NCI-H2196 (cell line): ENCODE results near the gene LAMC2.

Source experiments
- DNase-seq: peaks from one replicate; lab custom pipeline; 2025; ENCODE audit not compliant: unreplicated experiment; lab: John Stamatoyannopoulos, UW

The LAMC2 gene

DNA sequence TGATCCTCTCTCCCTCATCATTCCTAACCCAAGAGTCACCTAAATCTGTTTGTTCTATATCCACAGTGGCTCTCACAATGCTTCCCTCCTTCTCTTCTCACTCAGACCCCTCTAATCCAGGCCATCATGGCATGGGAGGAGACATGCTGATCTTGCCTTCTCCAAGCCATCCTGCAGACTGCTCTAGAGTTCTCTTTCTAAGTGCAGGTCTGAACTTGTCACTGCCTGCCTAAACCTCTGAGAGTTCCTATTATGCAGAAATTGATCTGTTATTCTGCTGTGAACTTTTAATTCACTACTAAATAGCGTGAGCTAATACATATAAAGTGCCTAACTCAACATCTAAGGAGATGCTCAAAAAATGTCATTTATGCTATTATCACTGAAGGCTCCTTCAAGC lies 26.8 kb downstream of the LAMC2 start:
- no peak for DNase-seq

DNA sequence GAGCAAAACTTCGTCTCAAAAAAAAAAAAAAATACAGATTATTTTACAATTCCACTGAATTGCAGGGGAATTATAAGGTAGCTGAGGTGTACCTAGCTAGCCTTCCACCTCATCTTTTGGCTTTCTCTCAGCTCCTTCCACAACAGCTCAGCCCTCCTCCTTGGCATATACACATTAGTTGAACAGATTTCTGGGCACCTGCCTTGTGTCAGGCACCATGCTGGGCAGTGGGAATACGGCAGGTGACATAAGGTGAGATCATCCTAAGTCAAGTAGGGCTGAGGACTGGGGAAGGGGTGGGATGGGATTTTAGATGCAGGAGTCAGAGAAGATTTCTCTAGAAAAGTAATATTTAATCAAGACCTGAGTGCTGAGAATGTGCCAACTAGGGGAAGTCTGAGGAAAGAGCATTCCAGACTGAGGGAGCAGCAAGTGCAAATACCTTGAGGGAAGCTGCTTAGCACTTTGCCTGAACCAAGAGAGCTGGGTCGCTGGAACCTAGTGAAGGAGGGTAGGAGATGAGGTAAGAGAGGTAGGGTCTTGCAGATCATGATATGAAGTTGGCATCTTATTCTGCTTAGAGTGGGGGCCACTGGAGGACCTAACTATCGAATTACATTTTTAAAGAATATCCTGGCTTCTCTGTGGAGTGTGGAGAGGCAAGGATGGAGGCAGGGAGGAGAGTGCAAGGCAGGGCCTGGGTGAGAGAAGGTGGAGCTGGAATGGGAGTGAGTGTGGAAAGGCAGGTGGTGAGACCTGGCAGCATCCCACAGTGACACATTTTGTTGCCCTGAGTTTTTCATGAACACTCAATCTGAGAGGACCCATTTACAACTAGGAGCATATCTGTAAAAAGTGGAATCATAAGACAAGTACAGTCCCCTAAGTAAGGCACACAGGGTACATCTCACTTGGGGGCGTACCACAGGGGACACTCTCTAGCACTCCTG lies 28.2 kb downstream of the LAMC2 start:
- no peak for DNase-seq

- DNase-seq, result no peak
These were observed 29.1 kb downstream of the LAMC2 start for GRCh38 chr1:183215076-183215720.

DNA sequence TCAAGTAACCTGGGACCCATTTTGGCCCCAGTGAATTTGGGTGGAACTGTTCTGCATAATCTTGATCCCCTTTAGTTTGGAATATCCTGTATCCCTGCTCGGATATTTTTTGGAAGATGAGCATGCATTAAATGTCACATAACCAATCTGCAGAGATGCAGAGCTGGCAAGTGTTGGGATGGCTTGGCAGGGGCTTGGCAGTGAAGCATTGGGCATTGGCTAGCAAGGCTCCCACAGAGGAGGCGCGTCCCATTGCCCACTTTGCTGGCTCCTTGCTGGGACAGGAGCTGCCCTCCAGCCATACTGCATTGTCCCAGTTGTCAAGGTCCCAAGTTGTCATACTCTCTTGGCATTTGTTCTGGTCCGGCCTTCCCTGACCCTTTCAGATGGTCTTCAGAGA lies 29.9 kb downstream of the LAMC2 start:
- DNase-seq, result no peak

- no peak for DNase-seq
These were observed 32.1 kb downstream of the LAMC2 start for GRCh38 chr1:183218027-183218618.

- DNase-seq, result no peak
These were observed 33.0 kb downstream of the LAMC2 start for GRCh38 chr1:183218971-183219615.

- DNase-seq, result no peak
These were observed 33.5 kb downstream of the LAMC2 start for GRCh38 chr1:183219616-183220009.

DNA sequence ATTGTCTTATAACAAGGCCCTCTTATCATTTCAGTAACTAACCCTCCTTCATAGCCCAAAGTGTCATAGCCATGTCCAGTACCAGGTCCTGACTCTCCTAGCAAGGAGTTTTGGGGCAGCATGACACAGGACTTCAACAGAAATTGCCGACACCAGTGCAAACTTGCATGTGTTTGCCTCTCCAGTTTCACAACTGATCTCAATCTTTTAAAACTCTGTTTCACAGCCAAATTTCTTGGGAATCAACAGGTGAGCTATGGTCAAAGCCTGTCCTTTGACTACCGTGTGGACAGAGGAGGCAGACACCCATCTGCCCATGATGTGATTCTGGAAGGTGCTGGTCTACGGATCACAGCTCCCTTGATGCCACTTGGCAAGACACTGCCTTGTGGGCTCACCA lies 36.8 kb downstream of the LAMC2 start:
- DNase-seq, result no peak

- DNase-seq, result no peak
These were observed 37.4 kb downstream of the LAMC2 start for GRCh38 chr1:183223467-183223866.

GRCh38 chr1:183226361-183226760 lies 40.3 kb downstream of the LAMC2 start:
- DNase-seq, result no peak

- DNase-seq, result no peak
These were observed 40.9 kb downstream of the LAMC2 start for GRCh38 chr1:183226963-183227362.

DNA sequence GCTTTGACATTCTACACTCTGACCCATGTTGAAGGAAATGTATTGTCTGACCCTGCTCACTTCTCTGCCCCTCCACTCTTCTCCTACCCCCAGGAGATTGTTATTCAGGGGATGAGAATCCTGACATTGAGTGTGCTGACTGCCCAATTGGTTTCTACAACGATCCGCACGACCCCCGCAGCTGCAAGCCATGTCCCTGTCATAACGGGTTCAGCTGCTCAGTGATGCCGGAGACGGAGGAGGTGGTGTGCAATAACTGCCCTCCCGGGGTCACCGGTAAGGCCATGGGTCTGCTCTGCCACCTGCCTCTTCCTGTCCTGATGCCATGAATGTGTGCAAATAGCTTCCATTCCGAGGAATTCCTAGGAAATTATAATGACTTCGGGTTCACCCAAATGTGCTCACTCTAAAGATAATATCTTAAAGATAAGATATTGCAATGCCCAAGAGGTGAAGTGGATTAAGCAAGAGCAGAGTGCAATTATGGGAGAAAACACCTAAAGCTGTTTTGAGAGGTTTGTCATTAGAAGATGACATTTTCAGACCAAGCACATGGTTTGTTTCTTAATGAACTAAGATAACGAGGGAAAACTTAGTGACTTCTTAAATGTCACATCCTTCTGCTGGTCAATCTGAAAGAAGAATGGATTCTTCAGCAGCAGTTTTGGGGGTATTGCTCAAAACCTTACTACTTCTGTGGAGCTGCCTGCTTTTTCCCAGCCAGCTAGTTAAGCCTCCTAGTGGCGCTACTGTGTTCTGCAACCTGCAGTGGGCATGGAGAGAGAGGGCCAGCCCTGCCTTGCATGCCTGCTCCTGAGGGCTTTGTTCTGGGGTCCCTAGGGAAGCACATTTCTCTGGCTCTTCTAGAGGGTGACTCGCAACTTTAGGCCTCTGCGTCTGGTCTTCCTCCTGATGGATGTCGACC lies 41.6 kb downstream of the LAMC2 start:
- peak; percentile 35 for DNase-seq

GRCh38 chr1:183228347-183229220 lies 42.5 kb downstream of the LAMC2 start:
- DNase-seq, result no peak

GRCh38 chr1:183230413-183230812 lies 44.3 kb downstream of the LAMC2 start:
- no peak for DNase-seq

DNA sequence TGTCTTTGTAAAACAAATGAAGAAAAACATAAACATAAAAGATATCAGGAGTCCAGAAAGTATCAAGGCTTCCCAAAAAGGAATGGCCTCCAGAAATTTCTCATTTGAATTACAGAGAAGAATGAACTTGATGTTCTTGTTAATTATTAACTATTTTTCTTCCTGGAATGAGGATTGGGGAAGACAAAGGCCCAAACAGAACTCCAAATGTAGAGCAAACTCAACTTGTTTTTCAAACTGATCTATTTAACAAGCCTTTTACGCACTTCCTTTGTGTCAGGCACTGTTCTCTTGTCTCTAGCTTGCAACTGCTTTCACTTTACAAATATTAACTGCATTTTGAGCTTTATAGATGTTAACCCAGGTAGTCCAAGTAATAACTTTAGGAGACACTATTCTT lies 45.5 kb downstream of the LAMC2 start:
- no peak for DNase-seq

GRCh38 chr1:183233113-183233512 lies 47.0 kb downstream of the LAMC2 start:
- DNase-seq, result no peak

DNA sequence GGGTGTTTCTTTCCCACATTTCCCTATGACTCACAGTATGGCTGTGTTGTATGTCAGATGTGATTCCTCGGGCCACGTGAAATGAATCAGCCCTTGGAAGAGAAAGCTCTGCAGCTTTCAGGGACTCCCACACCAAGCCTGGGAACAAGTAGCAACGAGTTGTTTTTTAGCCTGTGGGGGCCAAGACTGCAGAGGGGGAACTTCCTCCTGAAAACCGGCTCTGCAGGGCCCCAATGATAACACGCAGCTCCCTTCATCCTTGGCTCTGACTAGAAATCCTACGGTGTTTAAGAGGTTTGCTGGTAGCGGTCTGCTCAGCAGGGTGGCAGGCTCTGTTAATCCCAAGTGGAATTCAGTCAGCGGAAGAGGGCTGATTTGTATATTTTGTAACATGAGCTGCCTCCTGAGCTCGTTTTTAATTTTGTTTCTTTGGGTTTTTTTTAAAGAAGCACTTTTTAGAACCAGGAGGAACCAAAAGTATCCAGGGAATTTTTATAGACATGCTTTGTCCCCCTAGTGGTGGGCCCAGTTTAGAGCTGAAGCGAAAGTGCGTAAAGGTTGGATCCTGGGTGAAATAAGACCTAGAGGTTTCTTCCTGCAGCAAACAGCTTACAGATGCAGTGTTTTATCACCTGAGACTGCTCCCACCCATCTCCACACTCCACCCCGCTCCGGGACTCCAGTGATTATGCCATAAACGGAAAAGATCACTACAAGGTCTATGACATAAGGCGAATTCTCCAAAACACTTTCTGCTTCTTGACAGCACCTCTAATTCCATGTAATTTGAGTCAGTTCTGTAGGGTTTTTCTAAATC lies 48.8 kb downstream of the LAMC2 start:
- DNase-seq, result peak; percentile 31

DNA sequence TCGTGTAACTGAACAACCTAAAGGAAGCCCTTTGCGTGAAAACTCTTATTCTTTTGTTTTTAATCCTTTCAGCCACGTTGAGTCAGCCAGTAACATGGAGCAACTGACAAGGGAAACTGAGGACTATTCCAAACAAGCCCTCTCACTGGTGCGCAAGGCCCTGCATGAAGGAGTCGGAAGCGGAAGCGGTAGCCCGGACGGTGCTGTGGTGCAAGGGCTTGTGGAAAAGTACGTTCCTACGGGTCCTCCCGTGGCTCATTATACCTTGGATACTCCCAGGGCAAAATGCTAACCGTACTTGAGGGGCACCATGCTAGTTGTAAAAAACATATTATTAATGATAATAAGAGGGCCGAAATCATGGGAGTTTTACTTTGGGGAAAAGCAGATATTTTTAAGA lies 49.4 kb downstream of the LAMC2 start:
- DNase-seq, result no peak
